Inflammatory macrophage treated with lipopolysaccharide for 4 hours (primary cell): Measurements from ENCODE around the gene CCDC182.

Experiments
- DNase-seq: peaks from one replicate; pipeline ENCODE4 v3.0.0-alpha.2; 2020

CCDC182 gene

DNA sequence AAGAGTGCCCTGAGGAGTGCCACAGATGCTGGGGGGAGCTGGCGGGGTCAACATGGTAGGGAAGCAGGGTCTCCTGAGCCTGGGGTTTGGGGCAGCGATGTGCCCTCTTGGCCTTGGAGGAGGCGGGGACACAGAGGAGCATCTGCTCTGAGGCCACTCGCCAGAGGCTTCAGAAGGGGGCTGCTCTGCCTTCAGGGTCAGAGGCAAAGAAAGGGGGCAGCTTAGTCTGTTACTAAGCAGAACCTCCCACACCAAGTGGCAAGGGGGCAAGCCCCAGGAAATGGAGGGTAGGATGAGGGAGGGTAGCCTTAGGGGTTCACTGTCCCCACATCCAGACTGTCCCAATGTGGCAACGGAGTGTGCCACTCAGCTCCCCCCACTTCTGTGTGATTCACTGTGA, 18.3 kb downstream of the CCDC182 start:
- no peak for DNase-seq

DNA sequence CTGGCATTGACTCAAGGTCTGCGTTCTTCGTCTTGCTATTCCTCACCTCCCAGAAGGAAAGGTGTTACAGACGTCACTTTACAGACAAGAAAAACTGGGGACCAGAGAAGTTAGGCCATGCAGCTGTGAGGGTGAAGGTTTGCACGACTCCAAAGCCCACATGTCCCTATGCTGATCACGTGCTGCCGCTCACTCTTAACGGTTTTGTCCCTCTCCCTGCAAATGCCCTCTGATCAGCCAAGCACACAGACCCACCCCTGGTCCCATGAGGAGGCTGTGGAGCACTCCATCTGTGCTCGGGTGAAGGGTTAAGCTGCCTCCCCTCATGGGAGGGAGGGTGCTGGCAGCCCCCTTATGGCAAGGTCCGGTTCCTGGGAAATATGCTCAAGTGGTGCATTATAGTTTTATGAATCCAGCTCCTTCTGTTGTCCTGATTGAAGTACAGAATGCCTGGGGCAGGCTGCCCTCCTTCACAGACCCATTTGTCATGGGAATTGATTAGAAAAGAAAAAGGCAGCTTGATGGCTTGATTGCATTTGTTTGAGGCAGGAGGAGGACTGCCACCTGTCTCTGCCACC, 18.8 kb downstream of the CCDC182 start:
- DNase-seq: no peak

DNA sequence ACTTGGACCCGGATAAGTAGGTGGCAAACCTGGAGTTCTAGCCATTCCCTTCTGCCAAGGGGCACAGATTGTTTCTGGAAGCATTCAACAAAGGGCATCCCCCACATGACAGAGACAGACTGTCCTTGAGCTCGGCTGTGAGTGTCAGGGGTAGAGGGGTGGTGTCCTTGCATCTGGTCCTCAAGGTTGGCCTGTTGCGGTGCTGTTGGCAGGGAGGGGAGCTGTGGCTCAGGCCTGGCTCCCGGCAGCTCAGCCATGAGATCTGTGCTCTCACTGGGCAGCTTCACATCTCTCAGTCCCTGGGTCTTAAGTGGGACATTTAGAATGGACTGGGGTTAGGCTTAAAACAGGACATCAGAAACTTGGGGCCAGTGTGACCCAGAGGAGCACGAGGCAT, 20.4 kb downstream of the CCDC182 start:
- no peak for DNase-seq

DNA sequence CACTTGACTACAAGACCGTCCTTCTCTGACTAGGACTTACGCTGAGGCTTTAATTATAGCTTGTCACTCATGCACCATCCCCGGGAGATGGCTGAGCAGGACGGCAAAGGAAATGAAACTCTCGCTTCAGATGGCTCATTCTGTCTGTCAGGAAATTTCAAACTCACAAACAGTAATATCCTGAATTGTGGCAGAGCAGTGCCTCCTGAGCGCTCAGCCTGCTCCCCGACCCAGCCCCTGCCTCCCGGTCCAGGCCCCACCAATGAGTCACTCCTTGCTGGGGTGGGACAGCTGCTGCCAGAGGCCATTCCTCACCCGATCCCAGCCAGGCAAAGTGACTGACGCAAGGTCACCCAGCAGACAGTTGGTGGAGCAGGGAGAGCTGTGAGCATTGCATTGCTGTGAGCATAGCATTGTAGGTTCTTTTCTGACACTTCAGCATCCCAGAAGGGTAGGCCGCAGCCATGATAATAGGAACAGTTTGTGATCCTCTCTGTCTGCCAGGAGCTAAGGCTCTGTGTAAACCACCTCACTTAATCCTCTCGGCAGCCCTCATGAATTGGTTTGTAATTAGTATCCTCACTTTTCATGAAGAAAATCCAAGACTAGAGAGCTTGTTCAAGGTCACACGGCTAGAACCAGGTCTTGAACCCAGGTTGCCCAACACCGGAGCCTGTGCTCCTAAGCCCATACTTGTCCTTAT, 20.9 kb downstream of the CCDC182 start:
- DNase-seq: peak; percentile 30

DNA sequence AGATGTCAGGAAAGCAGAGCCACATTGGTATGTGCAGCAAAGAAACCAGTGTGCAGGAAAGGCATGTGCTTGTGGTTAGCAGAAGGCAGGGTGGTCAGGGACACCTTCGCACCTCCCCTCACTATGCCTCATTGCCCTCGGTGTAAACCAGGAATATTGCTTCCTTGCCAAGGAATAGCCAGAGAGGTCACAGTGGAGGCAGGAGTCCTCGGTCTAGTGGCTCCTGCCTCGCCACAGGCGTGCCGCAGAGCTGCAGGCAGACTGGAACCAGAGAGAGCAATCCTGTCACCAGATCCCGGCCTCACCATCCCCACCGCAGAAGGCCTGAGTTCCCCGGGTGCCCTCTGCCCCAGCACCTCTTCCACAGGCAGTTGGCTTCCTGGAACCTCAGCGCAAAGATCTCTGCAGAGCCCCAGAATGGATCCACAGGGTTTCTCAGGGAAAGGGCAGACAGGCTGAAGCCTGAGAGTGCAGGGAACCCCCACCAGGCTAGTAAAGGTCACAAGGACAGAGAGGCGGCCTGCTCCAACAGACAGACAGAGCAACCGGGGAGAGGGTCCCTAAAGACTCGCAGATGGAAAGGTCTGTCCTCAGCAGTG, 21.6 kb downstream of the CCDC182 start:
- no peak for DNase-seq

DNA sequence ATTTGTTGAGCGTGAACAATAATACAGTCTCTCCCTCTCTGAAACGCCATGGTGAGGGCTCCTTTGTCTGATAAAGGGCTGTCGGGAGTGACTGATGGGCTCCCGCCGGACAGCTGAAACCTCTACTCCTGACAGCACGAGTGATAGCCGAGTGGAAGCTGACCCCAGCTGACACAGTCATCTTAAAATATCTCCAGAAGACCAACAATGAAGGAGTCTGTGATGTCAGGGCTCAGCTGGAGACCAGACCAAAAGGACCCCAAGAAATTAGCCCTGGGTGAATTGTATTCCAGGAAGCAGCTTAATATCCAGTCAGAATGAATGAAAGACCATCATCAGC, 22.4 kb downstream of the CCDC182 start:
- no peak for DNase-seq

DNA sequence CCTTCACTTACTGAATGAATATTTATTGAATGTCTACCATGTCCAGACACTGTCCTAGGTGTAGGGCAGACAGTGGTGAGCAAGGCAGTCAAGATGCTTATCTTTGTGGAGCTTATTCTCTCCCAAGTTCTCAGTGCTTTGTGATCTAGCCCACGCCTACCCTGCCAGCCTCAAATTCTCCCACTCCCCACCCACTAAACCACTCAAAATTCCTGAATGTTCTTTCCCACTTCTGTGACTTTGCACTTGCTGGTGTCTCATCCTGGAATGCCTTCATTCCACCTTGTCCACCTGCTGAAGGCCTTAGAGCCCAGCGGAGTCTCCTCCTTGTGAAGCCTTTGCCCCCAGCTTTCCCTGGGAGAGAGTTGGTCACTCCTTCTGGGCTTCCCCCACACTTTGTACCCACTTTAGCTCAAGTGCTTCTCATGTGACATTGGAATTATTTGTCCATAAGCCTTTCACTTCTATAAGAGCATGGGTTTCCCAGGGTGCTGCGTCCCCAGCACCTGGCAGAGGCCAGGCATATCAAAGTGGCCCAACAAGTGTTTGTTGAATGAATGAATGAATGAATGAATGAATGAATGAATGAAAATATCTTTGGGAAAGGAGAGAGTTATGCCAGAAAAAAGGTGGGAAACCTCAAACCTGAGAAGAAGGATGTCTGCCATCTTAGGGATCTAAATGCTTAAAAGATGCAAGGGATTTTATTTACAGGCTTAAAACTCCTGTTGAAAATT, 23.0 kb downstream of the CCDC182 start:
- no peak for DNase-seq

DNA sequence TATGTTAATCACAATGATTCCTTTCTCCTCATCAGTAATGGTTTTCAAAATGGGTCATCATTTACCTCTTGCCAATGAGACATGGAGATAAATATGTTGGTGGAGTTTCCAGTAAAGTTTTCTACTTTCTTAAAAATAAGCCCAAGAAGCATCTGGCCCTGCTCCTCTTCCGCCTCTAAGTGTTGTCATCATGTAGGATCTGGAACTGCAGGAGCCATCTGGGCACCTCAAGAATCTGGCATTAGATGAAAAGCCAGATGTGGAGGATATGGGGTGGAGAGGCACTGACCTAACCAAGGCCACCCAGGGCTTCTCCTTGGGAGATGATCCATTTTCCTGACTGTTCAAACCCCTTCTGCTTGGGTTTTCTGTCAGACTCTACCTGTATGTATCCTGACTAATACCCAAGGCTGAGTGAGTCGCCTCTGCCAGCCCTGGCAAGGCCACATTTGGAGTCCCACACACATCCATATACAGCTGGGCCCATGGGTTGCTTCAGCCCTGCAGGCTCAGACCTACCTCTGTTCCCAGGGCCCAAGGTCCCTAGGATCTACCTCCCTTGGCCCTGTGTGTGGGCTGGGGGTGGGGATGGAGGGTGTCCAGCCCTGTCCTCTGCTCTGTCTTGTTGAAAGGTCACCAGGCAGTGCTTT, 24.6 kb downstream of the CCDC182 start:
- DNase-seq: no peak

DNA sequence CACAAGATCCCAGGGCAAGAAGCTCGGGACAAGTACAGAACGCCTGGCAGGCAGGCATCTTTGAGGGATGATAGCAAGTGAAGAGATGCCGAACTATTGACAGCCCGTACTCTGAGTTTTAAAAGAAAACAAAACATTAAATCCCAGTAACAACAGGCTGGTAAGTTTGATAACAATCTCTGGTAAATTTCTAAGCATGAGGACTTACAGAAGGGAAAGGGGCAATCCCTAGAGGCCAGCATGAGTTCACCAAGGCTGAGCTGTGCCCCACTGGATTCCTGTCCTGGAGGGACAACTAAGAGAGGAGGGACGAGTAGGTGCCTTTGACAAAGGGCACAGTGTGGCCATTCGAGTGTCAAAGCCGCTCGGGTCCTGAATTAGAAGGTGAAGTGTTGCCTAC, 26.2 kb downstream of the CCDC182 start:
- DNase-seq: no peak

DNA sequence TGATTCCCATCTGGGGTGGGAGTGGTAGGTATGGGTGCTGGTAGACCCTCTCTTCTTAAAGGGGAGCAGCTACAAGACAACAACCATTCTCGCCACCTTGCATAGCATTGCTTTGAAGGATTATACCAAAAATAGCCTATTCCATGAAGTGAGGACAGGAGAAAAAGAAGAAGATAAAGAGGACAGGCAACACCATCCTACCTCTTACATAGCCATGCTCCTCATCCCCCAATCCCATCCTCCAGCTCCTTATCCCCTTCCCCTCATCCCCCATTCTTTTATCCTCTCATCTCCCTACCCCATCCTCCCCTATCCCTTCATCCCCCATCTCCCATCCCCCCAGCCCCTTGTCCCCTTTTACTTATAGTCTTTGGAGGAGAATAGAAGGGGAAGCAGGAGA, 29.1 kb downstream of the CCDC182 start:
- DNase-seq: no peak

DNA sequence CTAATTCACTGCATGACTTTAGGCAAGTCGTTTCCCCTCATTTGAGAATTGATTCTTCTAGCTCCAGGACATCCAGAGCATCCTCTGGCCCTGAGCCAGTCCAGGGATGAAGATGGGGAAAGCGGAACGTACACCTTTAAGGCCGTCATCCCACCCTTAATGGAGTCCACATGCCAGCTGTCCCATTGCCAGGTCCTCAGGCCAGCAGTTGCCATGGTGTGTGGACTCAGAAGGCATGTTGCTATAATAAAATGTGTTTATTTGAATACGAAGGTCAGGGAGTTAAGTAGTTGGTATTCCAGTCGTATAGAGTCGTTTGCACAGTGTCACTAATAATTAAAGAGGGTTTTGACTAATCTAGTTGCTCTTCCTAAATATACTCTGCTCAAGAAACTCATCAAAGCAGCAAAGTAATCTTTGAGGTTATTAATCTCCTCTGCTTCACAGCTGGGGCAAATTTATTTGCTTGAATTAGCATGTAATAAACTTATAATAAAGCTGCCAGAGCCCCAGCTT, 30.4 kb downstream of the CCDC182 start:
- DNase-seq: no peak

DNA sequence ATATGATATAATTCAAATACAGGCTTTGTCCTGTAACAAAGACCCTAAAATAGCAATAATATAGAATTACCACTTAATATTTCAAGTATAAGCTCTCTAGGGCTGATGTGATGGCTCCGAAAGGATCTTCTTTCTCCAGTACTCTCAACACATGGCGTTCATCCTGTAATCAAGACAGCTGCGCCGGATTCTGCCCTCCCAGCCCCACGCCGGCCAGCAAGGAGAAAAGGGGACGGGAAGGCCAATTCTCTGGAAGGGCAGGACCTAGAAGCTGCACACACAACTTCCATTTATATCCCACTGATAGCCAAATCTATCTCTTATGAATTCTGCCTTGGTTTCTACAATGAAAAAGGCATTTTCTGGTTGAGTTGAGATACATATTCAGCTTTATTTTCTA, 32.0 kb downstream of the CCDC182 start:
- no peak for DNase-seq

DNA sequence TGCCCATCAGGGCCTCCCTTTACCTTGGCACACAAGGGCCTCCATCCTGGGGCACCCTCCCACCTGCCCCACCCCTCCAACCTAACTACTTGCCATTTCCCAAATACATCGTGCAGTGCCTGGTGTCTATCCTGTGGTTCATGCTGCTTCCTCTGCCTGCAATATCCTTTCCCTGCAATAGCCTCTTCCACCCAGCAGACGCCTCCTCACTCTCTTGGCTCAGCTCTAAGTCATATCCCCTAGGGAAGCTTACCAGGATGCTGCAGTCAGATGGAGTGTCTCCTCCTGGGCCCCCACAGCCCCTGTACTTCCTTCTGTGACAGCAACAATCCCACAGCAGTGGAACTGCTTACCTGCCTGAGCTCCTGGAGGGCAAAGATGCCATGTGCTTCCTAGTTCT, 36.7 kb downstream of the CCDC182 start:
- peak; percentile 1 for DNase-seq

DNA sequence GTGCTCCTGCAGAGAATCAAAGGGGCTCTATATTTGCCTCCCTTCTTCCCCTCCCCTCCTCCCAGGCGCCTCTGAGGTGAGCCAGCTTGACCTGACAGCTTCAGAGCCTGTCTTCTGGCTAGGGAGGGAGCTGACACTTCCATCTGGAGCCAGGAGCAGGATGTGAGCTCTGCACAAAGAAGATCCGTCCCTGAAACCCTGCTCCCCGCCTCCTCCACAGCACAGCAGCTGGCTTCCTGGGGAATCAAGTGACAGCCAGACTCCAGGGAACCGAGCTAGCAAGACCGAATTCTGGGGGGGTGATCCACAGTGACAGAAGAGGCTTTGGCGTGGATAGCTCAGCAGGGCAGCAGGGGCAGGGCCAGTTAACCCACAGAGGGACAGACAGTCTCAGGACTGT, 37.2 kb downstream of the CCDC182 start:
- no peak for DNase-seq

DNA sequence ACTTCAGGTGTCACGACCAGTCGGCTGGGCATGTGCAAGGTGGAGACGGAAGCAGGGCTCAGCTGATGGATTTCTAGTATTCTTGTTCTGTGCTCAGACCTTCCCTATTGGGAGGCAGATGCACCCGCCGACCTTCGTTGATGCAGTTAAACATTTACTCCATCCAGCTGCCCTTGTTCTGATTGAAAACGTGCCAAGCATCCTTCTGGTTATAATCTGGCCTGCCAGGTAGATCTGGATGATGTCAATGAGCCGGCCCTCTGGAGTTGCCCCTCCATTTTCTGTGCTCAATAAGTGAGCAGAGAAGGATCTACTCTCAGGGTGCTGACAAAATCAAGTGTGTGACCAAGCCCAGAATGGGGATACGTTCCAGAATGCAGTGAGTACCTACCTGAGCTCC, 38.3 kb downstream of the CCDC182 start:
- DNase-seq: no peak

DNA sequence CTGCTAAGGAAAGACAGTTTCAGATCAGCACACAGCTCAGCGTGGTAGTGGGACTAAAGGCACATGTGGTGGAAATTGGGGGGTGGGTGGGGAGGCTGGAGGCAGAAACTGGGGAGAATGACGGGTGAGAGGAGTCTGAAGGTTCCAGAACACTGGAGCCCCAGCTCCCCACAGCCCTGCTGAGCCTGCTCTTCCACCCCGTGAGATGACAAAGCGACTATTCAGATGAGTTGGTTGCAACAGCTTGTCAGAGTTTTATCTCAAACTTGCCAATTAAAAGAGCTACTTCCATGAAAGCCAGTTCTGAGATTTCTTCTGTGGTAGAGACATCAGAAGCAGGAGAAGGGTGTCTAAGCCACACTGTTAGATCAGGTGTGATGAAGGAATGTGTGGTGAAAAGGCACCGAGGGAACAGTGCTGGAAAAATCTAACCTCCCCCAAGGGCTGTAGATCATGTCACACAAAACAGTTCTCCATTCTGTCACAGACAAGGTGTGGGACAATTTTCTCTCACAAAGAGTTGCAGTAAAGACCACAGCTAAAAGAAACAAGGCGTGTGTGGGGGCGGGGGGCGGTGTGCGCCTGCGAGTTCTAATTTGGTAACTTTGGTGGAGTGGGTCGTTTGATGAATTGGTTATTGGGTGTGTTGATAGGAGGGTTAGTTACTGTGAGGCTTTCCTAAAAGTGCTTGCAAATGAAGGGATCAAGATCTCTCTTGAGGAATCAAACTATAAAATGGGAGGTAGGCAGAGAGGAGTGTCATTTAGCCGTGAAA, 39.0 kb downstream of the CCDC182 start:
- no peak for DNase-seq

DNA sequence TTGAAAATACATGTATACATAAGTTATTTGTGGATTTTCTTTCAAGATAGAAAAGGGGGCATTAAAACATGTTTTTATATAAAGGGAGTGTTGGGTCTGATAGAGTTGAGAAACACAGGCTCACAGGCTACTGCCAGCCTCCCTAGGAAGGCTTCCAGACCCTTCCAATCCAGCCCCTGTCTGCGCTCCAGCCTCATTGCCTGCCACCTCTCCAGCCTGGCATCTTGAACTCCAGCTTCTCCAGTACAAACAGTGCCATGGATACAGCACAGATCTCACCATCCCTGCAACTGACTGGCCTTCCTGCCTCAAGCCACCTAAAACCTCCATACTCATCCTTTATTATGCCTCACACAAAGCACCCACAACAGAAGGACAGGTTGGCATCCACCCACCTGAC, 40.7 kb downstream of the CCDC182 start:
- no peak for DNase-seq

DNA sequence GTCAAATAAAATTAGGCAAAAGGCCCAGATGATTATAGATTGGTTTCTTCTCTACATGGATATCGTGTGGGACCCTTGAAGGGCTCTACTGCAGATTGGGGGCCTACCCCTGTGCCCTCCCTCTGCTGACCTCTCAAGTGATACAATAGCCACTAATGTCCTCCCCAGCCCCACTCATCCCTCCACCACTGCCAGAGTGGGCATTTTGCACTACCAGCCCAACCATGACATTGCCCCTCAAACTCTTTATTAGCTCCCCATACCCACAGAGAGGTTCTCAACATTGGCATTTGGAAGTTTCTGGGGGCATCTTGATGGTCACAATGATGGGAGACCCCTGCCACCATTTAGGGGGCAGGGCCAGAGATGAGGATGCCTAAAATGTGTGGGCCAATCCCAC, 41.8 kb downstream of the CCDC182 start:
- no peak for DNase-seq

DNA sequence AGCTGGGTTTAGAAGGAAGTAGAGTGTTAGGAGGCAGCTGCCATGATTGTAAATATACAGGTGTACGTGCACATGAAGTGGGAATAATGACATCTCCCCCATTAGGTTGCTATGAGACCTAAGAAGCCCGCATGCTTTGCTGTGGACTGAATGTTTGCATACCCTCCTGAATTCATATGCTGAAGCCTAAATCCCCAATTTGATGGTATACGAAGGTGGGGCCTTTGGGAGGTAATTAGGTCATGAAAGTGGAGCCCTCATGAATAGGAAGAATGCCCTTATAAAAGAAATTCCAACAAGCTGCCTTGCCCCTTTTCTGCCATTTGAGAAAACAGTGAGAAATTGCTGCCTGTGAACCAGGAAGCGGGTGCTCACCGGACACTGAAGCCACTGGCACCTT, 44.0 kb downstream of the CCDC182 start:
- DNase-seq: no peak

DNA sequence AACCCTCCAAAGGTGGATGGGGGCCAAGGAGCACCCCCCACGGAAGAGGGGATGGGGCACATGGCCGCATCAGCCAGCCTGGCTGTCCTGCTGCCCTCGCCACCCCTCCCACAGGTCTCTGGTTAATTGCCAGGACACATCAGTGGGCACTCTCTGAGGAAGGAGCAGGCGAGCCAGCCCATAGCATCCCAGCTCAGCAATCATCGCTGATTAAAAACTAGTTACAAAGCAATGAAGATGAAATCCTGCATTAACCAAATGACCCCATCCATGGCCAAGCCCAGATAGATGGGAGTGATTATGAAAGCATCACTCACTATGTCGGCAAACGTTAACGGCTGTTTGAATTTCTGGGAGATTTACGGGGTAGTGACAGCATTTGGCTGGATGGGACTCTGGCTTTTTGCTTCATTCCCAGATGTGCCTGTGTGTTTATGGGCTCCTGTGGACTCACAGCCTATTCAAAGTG, 45.3 kb downstream of the CCDC182 start:
- no peak for DNase-seq

DNA sequence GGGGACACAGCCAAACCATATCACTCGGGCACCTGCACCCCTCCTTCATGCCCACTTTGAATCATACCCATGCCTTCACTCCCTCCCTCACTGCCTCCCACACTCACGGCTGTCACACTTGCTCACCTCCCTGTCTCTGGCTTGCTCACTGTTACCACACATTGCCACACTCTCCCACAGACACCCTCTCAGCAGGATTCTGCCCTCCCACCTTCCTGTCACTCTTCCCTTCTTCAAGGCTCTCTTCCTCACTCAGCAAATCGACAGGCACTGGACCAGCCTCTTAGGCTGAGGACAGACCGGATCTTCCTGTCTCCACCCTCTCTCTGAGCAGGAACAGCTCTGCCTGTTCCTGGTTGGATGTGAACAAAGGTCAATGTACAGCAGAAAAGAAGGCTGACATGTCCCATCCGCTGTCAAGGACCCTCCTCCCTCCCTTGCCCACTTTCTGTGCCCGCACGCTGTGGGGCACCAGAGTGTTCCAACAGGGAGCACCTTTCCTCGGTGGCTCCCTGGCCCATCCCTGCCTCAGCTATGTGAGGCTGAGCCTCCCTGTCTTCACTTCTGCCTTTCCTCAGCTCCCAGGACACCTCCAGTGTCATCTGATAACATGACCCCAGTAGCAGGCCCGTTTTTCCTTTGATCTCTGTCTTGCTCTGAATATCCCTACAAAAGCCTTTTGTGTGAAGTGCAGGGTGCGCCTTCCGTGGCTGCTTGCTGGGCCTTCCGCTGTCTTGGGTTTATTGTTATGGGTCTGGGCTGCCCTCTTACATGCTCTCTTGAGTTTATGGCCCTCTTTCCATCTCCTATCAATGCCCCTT, 47.0 kb downstream of the CCDC182 start:
- DNase-seq: peak; percentile 15

DNA sequence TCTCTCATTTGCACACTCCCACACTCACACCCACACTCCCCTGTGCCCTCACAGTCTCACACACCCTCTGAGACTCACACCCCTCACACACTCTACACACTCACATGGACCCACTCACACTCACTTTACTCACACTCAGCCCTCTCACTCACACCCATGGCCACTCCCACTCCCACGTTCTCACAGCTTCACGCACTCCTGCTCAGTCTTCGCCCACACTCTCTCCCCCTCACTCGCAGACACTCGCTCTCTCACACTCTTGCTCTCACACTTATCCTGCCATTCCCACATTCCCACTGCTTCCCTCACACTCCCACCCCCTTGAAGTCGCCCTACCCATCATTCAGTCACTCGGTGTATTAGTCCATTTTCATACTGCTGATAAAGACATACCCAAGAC, 47.9 kb downstream of the CCDC182 start:
- DNase-seq: no peak
